Upper lobe of left lung (tissue), 6 donors: Measurements from ENCODE around the gene TREX2. TPM values are rescaled to one million over a fixed set of nuclear protein-coding genes. Genes with fewer than 3 reads are reported as not detected.

Experiments used
- ATAC-seq, 2 donors: fragments of 200-7000 bp; cut with Tn5 transposase; one replicate each; pipeline ENCODE4 v1.9.1; 2022; ENCODE audit warnings: mild to moderate bottlenecking in 2 of 2, moderate library complexity in 2 of 2; ENCODE audit not compliant: low FRiP score in 2 of 2
- DNase-seq, 2 donors: peaks; one replicate each; pipeline ENCODE4 v3.0.0-alpha.2; 2019 to 2020
- H3K27ac ChIP-seq, 4 donors: fragments of 200-600 bp; sonication (generic); one replicate each; pipeline ENCODE4 v1.5.1; 2016 to 2019
- H3K27me3 ChIP-seq, 4 donors: fragments of 200-600 bp; sonication (generic); one replicate each; pipeline ENCODE4 v1.5.1; 2017 to 2019
- H3K36me3 ChIP-seq, 4 donors: fragments of 200-600 bp; sonication (generic); one replicate each; pipeline ENCODE4 v1.5.1; 2016 to 2019
- H3K4me1 ChIP-seq, 4 donors: fragments of 200-600 bp; sonication (generic); one replicate each; pipeline ENCODE4 v1.5.1; 2018 to 2019
- H3K4me3 ChIP-seq, 4 donors: fragments of 200-600 bp; sonication (generic); one replicate each; pipeline ENCODE4 v1.5.1; 2017 to 2019; ENCODE audit warnings: mild to moderate bottlenecking in 2 of 4, moderate library complexity in 1 of 4
- H3K9me3 ChIP-seq, 4 donors: fragments of 200-600 bp; sonication (generic); one replicate each; pipeline ENCODE4 v1.5.1; 2018 to 2019
- CTCF ChIP-seq, 6 experiments: fragments of 450-650 bp in 4 of 6; fragments of 200-600 bp in 2 of 6; sonication (generic) in 2 of 6; IDR thresholded peaks; one replicate each; pipeline ENCODE4 v1.5.1; 2016 to 2019; ENCODE audit warnings: antibody characterized with exemption in 6 of 6
- EP300 ChIP-seq, 4 donors: sonication (generic); formaldehyde crosslinking; IDR thresholded peaks; one replicate each; pipeline ENCODE4 v1.5.1; 2017; ENCODE audit warnings: antibody characterized with exemption in 4 of 4, control low read depth in 2 of 4
- POLR2A ChIP-seq, 4 donors: fragments of 450-650 bp; IDR thresholded peaks; one replicate each; pipeline ENCODE4 v1.5.1; 2016 to 2017; ENCODE audit warnings: antibody characterized with exemption in 4 of 4, mild to moderate bottlenecking in 2 of 4
- POLR2AphosphoS5 ChIP-seq, 2 donors: sonication (generic); formaldehyde crosslinking; IDR thresholded peaks; one replicate each; pipeline ENCODE4 v1.5.1; 2017; ENCODE audit warnings: antibody characterized with exemption in 2 of 2
- WGBS, 2 donors: methylation state at CpG; one replicate each; pipeline ENCODE4 v1.1.5; 2017 to 2018; 5-methylcytosine and 5-hydroxymethylcytosine counted together
- total RNA-seq, 6 donors: library from RNA; depleted of rRNA in 4 of 6; stranded (reverse); fragments of >200 nt in 4 of 6; gene quantifications; one replicate each; pipeline versions ENCODE4 v1.1.0 to v1.2.1, GENCODE V29; 2016 to 2021
- donor health status: DM: no; HTN: no; CAD: no; lungs with moderate emphysema.
- donor health status: DM: no; HTN: yes; CAD: no; lungs with severe emphysema.

Gene TREX2
- total RNA-seq, 6 donors from 2014 or later, result 0.97 to 7.3 (median 2.8) TPM

DNA sequence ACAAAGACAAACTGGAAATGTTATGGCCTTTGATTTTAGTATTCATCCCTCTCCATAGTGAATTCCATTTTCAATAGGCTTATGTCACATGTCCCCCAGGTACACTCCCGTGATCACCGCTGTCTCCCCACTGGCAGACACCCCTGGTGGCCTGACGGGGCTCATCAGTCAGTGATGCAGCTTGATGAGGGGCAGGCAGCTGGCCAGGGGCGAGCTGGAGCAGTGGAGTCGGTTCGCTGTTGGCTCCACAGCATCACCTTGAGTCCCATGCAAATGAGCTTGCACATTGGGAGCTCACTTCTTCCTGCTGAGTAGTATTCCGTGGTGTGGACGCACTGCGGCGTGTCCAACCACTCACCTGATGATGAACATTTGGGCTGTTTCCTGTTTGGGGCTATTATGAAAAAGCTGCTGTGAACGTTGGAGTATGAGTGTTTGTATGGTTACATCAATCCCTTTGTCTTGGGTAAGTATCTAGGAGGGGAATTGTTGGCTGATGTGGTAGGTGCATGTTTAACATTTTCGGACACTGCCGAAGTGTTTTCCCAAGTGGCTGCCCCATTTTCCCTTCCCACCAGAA, 5.2 kb downstream of the TREX2 start:
- H3K27ac ChIP-seq, result no peak overlapping the region
- ATAC-seq, result no peak

GRCh38 chrX:153439977-153440376, 5.9 kb downstream of the TREX2 start:
- Histone ChIP-seq H3K36me3 (no peaks in the 10 kb centered on the region), H3K27me3 (no peaks in the 10 kb centered on the region), H3K4me1 (no peaks in the 10 kb centered on the region), H3K9me3 (peaks cover 0 to 5% (median 0%) of the 10 kb centered on the region in 4 donors), H3K4me3 (no peak overlapping the region), H3K27ac (no peak overlapping the region)
- 84 to 97% methylated on average over 4 of the region's 4 CpGs for WGBS, 2 donors
- ATAC-seq, result no peak
- DNase-seq, result no peak
- no peak for TF ChIP-seq POLR2A (IDR thresholded peaks at IDR 0.05)
- TF ChIP-seq POLR2AphosphoS5 (IDR thresholded peaks at IDR 0.05), result no peak
- no peak for TF ChIP-seq CTCF (IDR thresholded peaks at IDR 0.05)
- no peak for TF ChIP-seq EP300 (IDR thresholded peaks at IDR 0.05)

More for the DNA sequence above, 5.2 kb downstream of the TREX2 start:
- H3K36me3 ChIP-seq, result no peaks in the 10 kb centered on the region
- no peak overlapping the region for H3K4me3 ChIP-seq
- no peak for TF ChIP-seq POLR2AphosphoS5 (IDR thresholded peaks at IDR 0.05)
- no peak for TF ChIP-seq POLR2A (IDR thresholded peaks at IDR 0.05)
- TF ChIP-seq CTCF (IDR thresholded peaks at IDR 0.05), result no peak
- TF ChIP-seq EP300 (IDR thresholded peaks at IDR 0.05), result no peak
- H3K9me3 ChIP-seq, result peaks cover 0 to 5% (median 0%) of the 10 kb centered on the region in 4 donors
- WGBS, 2 donors, result 71 to 83% methylated on average over 4 to 13 of the region's 13 CpGs
- no peaks in the 10 kb centered on the region for H3K27me3 ChIP-seq
- no peak for DNase-seq
- no peaks in the 10 kb centered on the region for H3K4me1 ChIP-seq

DNA sequence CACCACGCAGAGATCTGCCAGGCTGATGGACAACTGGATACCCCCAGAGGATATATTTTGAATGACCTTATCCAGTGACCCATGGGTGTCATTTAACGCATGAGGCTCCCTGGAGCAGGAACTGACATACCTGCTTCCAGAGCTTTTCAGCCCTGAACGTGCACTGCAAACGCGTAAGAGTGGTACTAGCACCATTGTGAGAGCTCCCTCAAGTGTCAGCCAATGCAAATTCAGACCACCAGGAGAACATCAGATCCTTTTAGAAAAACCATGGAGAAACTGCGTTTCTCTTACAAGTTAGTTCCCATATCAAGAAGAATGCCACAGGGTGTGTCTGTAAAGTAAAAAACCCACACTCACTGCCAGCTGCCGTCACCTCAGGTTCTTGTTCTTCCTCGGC, 7.3 kb downstream of the TREX2 start:
- ATAC-seq (no peak), DNase-seq (no peak)
- Histone ChIP-seq H3K4me3 (no peak overlapping the region), H3K9me3 (peaks cover 0 to 5% (median 0%) of the 10 kb centered on the region in 4 donors), H3K27me3 (no peaks in the 10 kb centered on the region), H3K27ac (no peak overlapping the region), H3K36me3 (no peaks in the 10 kb centered on the region), H3K4me1 (no peaks in the 10 kb centered on the region)
- no peak for TF ChIP-seq CTCF (IDR thresholded peaks at IDR 0.05)
- WGBS, 2 donors, result 34 to 50% methylated on average over 4 to 8 of the region's 8 CpGs

DNA sequence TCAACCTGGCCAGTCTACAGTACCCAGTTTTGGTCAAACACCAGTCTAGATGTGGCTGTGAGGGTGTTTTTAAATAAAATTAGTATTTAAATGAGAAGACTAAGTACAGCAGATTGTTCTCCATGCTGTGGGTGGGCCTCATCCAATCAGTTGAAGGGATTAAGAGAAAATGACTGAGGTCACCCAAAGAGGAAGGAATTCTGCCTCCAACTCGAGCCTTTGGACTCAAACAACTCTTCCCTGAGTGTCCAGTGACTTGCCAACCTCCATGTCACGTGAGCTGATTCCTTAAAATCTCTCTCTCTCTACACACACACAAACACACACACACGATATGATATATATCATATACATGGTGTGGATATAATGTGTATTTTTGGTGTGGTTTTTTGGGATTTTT, 10.0 kb downstream of the TREX2 start:
- Histone ChIP-seq H3K27me3 (no peaks in the 10 kb centered on the region), H3K9me3 (peaks cover 0 to 14% (median under 1%) of the 10 kb centered on the region in 4 donors), H3K4me1 (no peaks in the 10 kb centered on the region), H3K27ac (no peak overlapping the region), H3K4me3 (no peak overlapping the region), H3K36me3 (no peaks in the 10 kb centered on the region)
- TF ChIP-seq CTCF (IDR thresholded peaks at IDR 0.05), result no peak
- TF ChIP-seq EP300 (IDR thresholded peaks at IDR 0.05), result no peak
- TF ChIP-seq POLR2A (IDR thresholded peaks at IDR 0.05), result no peak
- no peak for TF ChIP-seq POLR2AphosphoS5 (IDR thresholded peaks at IDR 0.05)
- no peak for DNase-seq
- WGBS, 2 donors, result 46 to 63% methylated on average over 3 of the region's 3 CpGs
- ATAC-seq, result no peak

GRCh38 chrX:153434801-153435200, 11.1 kb downstream of the TREX2 start:
- Histone ChIP-seq H3K27me3 (no peaks in the 10 kb centered on the region), H3K36me3 (no peaks in the 10 kb centered on the region), H3K27ac (no peak overlapping the region), H3K9me3 (peaks cover 0 to 17% (median 2%) of the 10 kb centered on the region in 4 donors), H3K4me1 (no peaks in the 10 kb centered on the region), H3K4me3 (no peak overlapping the region)
- WGBS, 2 donors, result 90% methylated on average over 4 to 8 of the region's 8 CpGs
- TF ChIP-seq POLR2AphosphoS5 (IDR thresholded peaks at IDR 0.05), result no peak
- no peak for TF ChIP-seq EP300 (IDR thresholded peaks at IDR 0.05)
- no peak for TF ChIP-seq CTCF (IDR thresholded peaks at IDR 0.05)
- no peak for TF ChIP-seq POLR2A (IDR thresholded peaks at IDR 0.05)
- DNase-seq (no peak), ATAC-seq (no peak)
